HG02973 (cell line): ENCODE results near the gene PEPD.

ENCODE experiments used
- ATAC-seq: cut with Tn5 transposase; IDR thresholded peaks from one replicate; pipeline ENCODE4 v1.9.1; 2021; ENCODE audit warnings: moderate library complexity; ENCODE audit not compliant: unreplicated experiment

Gene PEPD

DNA sequence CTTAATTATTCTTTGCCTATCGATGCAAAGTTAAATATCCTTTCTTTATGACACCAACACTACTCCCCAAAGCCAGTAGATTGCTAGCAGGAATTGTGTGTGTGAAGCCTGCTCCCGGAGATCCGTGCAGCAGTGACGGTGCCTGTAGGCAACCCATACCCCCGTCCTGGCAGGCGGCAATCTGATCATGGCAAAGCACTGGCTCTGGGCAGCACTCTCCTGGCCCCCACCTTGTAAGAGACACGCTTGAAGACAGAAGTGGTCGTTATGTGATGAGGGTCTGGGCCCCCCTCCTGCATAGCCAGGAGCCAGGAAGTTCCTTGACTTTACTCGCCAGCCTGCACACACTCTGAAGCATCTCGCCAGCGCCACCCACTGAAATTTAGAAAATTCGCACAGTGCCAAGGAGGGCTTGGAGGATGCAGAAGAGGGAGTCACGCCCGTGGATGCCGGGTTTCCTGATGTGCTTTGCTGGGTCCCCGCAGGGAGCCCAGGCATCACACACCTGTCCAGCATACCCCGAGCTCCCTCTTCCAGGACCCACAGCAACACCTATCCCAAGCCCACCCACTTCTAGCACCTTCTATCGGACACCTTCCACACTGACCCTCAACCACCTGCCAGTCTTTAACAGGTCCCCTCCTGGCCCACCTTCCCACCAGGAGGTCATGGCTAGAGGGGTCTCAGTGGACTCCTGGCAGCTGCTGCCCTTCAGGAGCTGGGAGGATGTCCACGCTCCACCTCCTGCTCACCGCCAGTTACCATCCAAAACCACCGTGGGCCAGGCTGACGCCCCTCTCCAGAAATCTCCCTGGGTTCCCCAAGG is 93.6 kb downstream of the PEPD start:
- no peak for ATAC-seq

DNA sequence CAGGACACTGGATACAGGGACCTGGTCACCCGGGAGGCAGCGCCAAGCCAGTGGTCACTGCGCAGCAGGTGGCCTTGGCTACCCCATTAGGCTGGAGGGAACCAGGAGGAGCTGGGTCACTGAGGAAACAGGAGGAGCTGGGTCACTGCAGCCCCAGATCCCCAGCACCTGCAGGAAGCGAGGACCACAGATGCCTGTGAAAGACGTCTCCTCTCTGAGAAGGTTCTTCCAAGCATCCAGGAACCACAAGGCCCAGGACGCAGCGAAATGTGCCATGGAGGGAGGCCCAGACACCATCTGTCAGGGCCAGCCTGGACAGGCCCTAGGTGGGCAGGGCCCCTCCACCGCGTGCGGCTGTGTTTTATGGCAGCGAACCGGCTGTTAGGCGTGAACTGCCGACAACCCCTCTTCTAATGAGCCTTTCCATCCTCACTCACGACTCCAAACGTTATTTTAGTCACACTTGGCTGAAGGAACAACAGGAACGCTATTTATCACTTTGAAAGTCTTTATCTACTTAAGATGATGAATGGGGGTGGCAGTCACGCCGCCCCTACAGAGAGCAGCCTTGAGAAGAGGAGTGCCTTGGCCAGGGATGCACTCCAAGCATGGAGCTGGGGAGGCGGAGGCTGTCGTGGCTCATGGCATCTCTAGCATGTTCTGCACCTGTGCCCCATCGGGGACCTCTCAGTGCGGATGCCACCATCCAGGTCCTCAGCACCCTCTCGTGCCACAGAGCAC is 94.8 kb downstream of the PEPD start:
- no peak for ATAC-seq

DNA sequence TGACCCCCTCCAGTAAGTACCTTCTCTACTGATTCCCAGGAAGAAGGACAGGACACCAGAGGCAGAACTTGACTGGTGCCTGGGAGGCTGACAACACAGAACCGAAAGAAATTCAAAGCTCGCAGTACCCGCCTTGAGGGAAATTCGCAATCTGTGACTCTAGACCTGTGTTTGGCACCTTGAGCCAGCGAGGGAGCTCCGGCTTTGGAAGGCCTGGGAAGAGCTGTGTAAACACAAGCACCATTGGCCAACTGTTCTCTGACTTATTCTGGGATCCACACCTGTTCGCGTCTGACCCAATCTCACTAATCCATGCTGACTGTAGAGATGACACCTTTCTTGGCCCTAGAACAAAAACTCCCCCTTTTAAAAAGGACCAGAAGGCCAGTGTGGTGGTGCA is 97.4 kb downstream of the PEPD start:
- ATAC-seq: no peak

DNA sequence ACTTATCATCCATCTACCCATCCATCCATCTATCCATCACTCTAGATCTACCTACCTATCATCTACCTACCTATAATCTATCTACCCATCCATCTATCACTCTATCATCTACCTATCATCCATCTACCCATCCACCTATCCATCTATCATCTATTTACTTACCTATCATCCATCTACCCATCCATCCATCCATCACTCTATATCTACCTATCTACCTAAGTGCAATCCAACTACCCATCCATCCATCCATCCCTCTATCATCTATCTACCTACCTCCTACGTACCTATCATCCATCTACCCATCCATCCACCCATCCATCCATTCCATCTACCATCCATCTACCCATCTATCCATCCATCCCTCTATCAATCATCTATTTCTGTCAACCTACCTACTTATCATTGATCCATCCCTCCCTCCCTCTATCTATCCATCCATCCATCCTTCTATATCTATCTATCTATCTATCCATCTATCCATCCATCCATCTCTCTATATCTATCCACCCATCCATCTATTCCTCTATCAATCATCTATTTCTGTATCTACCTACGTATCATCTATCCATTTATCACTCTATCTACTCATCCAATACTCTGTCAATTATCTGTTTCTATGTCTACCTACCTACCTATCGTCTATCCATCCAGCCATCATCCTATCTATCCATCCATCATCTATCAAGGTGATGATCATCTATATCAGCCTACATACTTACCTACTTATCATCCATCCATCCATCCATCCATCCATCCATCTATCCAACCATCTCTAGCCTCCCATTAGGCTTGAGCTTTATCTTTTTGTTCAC is 99.0 kb downstream of the PEPD start:
- no peak for ATAC-seq

DNA sequence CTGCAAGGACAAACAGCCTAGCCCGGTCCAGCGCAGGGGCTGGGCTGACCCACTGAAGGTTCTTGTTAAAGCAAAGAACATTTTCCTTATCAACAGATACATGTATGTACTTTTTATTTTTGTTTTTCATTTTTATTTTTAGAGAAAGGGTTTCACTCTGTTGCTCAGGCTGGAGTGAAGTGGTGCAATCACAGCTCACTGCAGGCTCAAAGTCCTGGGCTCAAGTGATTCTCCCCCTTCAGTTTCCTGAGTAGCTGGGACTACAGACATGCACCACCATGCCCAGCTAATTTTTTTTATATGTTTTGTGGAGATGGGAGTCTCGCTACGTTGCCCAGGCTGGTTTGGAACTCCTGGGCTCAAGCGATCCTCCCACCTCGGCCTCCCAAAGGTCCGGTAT is 100.2 kb downstream of the PEPD start:
- no peak for ATAC-seq

DNA sequence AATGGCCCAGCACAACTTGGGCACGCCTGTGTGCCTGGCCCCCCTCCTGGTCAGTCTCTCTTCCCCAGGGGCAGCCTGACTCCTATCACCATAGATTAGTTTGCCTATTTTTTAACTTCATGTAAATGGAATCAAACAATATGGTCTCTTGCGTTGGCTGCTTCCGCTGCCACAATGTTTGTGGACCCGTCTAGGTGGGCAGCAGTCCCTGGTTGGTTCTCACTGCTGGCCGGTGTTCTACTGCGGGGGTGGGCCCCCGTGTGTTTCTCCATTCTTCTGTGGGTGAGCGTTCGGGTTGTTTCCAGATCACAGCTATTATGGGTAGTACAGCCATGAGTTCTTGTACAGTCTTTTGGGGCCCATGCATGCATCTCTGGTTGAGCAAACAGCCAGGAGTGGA is 100.8 kb downstream of the PEPD start:
- ATAC-seq: no peak

DNA sequence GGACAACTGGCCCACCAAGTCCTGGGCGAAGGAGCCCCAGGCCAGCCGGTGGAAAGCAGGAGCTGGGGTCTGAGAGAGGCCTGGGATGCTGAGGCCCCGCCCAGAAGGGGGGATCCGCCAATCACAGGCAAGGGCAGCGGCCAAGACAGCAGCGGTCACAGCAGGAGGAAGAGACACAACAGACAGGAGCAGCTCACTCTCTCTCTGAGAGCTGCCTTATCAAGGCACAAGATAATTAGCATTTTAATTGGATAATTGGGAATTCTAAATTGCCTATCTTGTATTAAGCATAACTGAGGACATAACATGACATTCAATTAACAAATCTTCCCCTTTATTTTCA is 101.8 kb downstream of the PEPD start:
- ATAC-seq: no peak

DNA sequence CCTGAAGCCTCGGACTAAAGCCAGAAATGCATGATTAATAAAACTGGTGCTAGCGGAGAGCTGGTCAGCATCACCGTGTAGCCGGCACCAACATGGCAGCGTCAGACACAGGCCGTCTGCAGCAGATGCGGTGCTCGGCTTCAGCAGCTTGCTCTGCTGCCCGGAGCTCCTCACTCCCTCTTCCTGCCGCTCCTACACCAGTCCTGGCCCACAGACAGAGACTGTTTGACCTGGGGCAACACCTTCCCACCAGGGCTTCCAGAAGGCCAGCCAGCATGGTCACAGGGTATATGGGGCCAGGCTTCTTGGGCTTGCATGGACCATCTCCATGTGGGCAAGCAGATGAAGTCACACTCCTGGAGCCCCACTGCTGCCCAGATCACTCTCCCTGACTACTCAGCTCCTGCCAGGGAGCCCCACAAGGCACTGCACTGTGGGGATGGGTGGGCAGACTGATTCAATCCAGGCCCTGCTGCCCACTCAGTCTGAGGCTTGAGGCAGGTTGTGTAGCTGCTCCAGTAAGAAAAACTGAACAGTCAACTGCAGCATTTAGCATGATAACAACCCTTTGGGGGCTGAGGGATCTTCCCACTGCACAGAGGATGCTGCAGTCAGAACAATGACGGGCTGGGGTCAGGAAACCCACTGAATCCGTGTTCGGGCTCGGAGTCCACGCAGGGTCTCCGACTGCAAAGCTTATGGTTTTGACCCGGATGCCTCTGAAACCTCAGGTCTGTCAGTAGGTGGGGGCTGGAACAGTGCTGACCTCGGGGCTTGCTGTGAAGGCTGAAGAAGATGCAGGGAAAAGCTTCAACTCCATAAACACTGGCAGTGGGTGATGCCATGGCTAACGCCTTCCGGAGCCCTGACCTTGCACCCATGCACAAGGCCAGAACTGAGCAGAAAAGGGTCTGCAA is 102.5 kb downstream of the PEPD start:
- ATAC-seq: no peak

DNA sequence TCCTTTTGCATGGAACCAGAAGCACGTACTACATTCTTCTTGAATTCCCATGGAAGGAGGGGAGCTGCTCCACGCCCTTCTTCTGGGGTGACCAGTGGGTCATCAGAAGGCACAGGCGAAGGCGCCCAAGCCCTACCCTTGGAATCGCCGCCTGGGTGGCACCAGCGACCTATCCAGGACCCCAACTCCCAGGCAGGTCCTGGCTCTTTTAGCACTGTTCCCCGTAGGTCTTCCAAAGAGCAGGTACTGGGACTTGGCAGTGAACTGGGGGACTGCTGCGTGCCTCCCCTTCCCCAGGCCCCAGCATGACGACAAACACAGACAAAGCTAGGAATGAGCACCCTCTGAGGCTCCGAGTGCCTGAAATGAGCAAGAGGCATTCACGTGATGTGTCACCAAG is 103.1 kb downstream of the PEPD start:
- ATAC-seq: no peak

DNA sequence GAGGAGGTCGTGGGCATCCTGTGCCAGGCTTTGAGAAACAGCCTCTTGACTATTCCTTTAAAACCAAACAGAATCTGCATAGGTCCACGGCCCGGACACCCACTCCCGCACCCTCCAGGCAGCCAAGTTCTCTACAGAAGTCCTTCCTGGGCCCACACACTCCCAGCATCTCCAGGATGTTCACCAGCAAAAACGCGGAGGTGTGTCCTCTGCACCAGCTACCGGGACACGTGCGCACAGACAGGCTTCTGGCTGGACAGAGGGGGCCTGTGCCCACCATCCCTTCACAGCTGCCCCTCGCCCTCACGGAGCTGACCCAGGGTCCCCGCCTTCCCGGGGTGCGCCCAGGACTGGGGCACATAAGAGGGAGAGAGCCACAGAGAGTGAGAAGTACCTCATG is 103.8 kb downstream of the PEPD start:
- no peak for ATAC-seq

DNA sequence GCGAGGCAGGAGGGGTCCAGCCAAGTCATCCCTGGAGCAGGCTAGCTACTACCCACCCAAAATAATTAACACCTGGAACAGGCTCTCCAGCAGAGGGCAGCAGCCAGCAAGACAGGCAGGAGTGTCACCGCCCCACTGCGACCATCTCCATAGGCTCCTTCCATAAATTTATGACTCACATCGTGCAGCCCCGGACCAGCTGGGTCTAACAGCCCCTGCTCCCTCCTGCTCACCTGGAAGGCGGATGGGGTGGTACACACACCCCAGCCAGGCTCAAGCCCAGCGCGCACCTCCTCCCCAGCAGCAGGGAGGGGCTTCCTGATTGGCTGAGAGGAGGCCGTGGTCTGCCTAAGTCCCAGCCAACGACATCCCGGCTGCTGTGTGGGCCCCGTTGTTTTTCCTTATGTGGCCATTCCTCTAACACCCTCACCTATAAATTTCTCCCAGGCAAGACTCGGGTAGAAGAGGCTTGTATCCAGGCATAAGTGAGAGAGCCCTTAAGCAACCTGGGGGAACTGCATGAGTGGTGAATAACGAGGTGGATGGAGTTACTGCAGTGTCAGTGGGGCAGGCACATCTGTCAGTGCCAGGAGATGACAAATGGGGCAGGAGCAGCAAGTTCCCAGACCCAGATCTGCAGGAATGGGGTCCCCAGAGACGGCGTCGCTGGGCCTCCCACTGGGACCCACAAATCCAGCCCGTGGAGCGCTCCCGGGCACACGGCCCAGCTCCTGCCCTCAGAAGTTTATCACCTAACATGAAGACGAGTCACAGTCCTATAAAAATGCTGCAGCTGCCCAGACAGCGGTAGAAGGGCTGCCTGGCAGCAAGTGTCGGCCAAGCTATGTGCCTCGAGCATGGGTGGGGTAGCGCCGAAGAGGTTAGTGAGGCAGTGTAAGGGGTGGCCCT is 105.0 kb downstream of the PEPD start:
- no peak for ATAC-seq

DNA sequence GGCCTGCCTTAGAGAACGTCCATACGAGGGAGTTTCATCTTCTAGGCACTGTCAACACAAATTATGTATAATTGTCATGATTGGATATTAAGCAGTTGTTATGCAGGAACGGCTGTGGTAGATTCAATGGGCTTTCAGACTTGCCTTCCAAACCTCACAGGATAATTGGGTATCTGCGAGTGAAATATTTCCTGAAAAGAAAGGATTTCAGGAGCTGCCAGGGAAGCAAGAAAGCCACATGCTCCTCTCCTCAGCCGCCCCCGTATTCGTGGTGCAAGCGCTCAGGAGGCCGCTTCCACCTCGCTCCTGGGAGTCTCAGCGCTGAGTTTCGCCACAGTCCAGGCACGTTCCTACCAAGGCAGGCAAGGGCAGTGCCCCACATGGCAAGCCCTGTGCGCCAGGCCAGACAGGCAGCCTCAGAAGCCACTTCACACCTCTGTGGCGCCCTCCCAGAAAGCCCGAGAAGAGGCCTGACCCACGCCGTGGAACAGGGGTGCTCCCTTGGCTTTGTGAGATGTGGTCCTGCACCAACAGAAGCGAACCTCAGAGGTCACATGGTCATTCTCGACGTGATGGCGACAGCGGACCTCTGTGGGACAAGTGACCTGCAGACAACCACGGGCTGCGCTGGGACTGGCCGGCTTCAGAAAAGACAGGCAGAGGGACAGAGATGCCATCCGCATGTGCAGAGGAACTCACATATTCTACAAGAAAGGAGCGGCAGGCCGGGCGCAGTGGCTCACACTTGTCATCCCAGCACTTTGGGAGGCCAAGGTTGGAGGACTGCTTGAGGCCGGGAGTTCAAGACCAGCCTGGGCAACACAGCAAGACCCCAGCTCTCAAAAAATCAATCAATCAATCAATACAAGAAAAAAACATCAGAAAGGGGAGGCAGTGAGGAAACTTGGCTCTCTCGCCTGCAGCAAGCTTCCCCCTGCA is 106.7 kb downstream of the PEPD start:
- ATAC-seq: no peak

DNA sequence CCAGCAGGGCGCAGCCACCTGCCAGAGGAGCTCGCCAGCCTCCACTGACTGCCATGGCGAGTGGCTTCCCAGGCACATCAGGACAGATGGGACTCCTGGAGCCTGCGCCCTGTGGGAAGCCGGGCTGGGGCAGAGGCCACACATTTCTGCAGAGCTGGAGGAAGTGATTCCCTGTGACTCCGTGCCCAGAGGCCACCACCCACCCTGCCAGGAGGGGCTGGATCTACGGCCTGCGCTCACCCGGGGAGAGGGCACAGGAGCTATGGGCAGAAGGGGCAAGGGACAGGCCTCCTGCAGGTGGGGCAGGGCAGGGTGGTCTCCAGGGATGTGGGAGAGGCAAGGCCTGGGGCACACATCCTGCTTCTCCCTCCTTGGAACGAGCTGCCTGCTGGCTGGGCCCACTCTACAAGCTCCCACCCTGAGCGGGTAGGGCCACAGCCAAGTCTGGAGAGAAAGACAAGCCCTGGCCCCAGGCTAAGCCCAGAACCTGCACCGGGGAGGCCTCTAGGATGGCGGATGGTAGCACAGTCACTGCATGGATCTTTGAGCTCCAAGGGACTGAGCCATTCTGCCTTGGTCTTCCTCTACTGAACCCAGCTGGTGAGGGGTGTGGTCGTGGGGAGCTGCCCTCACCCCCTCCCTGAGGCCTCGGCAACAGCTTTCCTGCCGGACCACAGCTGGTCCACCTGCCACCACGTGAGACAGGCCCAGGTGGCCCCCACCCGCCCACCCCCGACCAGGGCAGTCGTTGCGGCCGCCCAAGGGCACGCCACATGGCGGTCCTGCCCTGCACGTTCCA is 107.5 kb downstream of the PEPD start:
- ATAC-seq: no peak

DNA sequence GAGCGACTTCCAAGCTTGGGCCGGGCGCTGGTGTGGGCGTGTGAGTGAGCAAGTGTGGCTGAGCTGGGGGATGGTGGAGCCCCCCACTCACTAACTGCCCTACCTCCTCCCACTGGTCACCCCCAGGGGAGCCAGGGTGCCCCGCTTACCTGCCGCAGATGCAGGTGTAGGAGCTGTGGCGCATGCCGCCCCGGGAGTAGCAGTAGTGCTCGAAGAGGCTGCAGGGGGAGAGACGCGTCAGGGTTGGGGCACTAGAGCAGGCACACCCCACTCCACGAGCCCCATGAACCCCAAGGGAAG is 108.2 kb downstream of the PEPD start:
- no peak for ATAC-seq

DNA sequence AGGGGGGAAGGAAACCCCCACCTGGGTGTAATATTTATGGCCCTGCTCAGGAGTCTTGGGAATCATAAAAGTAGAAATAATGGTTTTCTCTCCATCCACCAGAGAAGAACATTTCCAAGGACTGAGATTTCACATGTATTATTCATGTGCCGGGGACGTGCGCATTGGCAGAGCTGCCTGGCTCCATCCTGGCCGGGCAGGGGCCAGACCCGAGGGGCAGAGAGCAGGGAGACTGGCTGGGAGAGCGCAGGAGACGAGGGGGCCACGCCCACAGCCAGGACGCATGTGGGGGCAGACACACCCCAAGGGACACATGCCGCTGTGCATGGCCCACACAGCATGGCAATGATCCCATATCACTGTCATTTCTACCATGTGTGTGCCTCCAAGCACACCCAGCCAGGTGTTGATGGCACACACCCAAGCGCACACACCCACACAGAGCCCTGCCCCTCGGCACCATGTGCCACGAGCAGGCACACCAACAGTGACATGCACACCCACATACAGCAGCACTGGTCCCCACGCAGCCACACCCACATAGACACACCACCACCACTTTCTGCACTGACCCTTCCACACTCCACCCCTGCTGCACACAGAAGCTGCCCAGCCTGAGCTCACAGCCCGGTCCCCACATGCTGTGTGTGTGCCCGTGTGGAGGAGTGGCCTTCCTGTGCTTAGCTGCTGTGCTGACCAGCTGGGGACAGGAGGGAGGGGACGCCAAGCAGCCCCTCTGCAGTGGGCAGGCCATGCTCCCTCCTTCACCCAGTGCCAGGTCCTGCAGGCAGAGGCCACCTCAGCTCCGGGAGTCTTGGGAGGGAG is 108.8 kb downstream of the PEPD start:
- ATAC-seq: no peak

DNA sequence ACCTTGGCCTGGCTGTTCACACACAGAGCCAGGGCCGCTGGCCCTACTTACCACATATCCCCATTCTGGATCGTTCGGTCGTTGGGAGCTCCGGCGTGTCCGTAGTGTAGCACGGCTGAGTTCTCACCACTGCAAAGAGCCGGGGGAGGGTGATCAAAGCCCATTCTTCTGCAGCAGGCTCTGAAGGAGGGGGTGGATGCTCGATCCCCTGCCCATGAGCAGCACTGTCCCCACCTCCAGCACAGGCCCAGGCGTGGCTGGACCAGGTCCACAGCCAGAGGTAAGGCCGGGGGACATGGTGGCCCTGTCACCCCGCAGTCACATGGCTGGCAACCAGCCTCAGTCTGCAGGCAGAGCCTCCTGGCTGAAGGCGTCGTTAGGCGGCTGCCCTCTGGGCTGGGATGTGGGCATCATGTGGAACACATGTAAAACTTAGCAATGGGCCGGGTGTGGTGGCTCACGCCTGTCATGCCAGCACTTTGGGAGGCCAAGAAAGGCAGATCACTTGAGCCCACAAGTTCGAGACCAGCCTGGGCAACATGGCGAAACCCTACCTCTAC is 109.9 kb downstream of the PEPD start:
- ATAC-seq: no peak

DNA sequence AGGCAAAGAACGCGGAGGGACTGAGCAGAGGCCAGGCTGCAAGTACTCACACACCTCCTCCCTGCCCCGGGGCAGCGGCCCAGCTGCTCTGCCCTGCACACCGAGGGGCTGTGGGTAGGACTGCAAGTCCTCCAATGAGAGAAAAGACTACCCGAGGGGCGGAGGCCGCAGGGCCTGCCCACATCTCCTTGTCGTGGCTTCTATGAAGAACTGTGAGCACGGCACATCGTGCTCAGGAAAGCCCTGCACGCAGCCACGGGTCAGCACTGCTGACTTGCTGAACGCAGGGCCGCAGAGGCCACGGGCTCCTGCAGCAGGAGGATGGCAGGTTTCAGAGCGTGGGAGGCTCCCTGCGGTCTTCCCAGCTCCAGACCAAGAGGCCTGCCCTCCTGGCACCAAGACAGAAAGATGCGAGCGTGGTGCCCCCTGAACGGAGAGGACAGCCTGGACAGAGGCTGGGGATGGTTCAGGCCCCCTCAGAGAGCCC is 110.6 kb downstream of the PEPD start:
- no peak for ATAC-seq
